ENCODE results near the gene ZFP28. TPM values are rescaled to one million over a fixed set of nuclear protein-coding genes. Genes with fewer than 3 reads are reported as not detected.
A peak's percentile ranks its signal among the peaks of the same experiment; 100 is the strongest.

Gene ZFP28
- 20.1 TPM for total RNA-seq

DNA sequence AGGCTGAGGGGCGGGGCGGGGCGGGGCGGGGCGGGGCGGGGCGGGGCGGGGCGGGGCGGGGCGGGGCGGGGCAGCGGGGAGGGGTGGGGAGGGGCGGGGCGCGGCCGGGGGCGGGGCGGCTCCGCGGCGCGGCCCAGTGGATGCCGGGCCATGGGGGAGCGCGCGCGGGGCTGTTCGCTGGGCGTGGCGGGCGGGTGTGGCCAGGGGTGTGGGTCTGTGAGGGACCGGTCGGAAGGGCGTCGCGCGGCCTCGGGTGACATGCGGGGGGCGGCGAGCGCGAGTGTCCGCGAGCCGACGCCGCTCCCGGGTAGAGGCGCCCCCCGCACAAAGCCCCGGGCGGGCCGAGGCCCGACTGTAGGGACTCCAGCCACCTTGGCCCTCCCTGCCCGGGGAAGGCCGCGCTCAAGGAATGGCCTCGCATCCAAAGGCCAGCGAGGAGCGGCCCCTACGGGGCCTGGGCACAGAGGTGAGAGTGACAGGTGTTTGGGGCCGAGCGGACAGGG lies at the start of gene ZFP28:
ZFP28 (plus strand) TSS at position 188 of the 503 bp plus-strand sequence; CDS start at position 259, 71 bp downstream.
- intact Hi-C loops (cut with DNase I) = loop anchor here (1.0 to 2.0 kb wide), 6 partner anchors 28 to 146 kb away; partner anchors contain the start of genes ZNF470, ZNF471, ZNF582 and ZNF583
- TF ChIP-seq, protein P1, sequence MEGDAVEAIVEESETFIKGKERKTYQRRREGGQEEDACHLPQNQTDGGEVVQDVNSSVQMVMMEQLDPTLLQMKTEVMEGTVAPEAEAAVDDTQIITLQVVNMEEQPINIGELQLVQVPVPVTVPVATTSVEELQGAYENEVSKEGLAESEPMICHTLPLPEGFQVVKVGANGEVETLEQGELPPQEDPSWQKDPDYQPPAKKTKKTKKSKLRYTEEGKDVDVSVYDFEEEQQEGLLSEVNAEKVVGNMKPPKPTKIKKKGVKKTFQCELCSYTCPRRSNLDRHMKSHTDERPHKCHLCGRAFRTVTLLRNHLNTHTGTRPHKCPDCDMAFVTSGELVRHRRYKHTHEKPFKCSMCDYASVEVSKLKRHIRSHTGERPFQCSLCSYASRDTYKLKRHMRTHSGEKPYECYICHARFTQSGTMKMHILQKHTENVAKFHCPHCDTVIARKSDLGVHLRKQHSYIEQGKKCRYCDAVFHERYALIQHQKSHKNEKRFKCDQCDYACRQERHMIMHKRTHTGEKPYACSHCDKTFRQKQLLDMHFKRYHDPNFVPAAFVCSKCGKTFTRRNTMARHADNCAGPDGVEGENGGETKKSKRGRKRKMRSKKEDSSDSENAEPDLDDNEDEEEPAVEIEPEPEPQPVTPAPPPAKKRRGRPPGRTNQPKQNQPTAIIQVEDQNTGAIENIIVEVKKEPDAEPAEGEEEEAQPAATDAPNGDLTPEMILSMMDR (IDR thresholded peaks at IDR 0.05) = no peak
- peaks cover 0 to 10% of the 10 kb centered on the region in 2 donors for H3K4me1 ChIP-seq
- H3K27ac ChIP-seq = peak within 1 kb of the TSS; percentile 91 to 94
- peaks cover 43 to 86% of the 10 kb centered on the region in 2 donors for H3K9me3 ChIP-seq
- H3K4me3 ChIP-seq = peak within 1 kb of the TSS; percentile 85 to 92
- peaks cover 15 to 39% of the 10 kb centered on the region in 2 donors for H3K36me3 ChIP-seq
- no peaks in the 10 kb centered on the region for H3K27me3 ChIP-seq
- DNase-seq (ENCODE audit: low spot score in 2 of 2) = peak; percentile 23 to 84

DNA sequence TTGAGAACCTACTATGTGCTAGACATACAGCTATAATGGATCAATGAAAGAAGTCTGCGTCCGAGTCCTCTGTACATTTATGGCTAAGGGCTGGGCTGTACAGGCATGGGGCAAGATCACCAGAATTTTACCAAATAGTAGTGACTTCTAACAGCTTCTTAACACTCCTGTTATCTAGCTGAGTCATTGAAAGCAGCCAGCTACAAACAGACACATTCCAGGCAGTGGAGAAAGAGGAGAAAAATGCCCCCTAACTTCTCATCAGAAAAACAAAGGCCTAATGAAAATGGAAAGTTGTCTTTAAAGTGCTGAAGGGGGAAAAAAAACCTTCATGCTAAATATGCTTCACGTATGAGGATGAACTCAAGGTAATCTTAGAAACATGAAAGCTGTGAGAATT lies 47.3 kb upstream of the ZFP28 start:
- Histone ChIP-seq H3K27ac (no peak overlapping the region), H3K9me3 (peaks cover 71 to 93% of the 10 kb centered on the region in 2 donors), H3K4me1 (no peaks in the 10 kb centered on the region), H3K4me3 (no peak overlapping the region), H3K27me3 (no peaks in the 10 kb centered on the region), H3K36me3 (peaks cover 20 to 47% of the 10 kb centered on the region in 2 donors)
- DNase-seq (ENCODE audit: low spot score in 2 of 2) = no peak
- intact Hi-C loops (cut with DNase I) = no loop called here
- TF ChIP-seq, protein P1 (IDR thresholded peaks at IDR 0.05) = no peak

DNA sequence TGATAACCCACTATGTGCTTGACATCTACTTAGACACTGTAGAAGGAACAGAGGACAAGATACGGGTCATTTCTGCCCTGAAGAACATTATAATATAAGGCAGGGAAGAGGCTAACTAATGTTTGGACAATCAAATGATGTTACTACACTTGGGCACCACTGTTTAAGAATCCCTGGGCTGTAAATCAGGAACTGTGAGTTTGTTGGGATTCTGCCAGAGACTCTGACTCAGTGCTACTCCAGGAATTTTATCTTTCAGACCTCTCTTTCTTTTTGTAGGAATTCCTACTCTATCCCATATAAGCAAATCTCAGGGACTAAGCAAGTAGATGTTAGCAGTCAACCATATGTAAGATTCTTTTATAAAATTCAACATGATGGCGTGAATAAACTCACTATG lies 34.2 kb upstream of the ZFP28 start:
- H3K9me3 ChIP-seq = peaks cover 3 to 58% of the 10 kb centered on the region in 2 donors
- TF ChIP-seq, protein P1 (IDR thresholded peaks at IDR 0.05) = no peak
- H3K27me3 ChIP-seq = no peaks in the 10 kb centered on the region
- H3K4me3 ChIP-seq = no peak overlapping the region
- DNase-seq (ENCODE audit: low spot score in 2 of 2) = no peak
- H3K4me1 ChIP-seq = peaks cover 0 to 5% of the 10 kb centered on the region in 2 donors
- intact Hi-C loops (cut with DNase I) = no loop called here
- no peaks in the 10 kb centered on the region for H3K36me3 ChIP-seq
- no peak overlapping the region for H3K27ac ChIP-seq

DNA sequence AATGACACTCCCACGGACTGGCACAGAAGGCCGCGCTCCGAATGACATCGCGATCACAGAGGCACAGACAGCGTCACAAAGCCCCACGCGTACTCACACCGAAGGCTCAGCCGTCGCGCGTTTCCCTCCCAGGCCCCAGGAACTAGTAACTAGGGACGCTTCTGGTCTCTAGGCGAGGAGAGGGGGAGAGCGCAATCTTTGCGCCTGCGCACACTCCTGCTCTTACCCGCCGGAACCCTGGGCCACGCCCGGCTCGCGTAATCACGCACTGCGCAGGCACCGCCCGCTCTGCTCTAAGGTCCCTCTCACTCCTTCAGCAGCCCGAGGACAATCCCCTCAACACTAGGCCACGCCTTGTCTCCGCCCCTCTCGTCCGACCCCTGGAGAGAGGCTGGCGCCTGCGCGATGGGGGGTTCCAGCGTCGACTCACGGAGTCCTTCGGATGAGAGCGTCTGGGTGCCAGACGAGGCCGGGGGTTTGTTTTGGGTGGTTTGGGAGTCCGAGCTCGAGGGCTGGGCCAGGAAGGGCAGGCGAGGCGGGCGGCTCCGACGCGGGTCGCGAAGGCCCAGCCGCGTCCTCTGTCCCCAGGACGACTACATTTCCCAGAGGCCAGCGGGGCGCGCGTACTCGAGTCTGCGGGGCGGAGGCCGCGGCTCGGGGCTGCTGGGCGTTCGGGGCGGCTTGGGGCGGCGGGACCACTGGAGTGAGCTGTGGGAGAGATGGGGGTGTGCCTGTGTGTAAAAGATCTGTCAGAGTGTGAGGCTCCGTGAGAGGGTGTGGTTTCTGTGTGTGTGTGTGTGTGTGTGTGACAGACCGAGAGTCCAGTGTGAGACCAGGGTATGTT lies 31.1 kb upstream of the ZFP28 start, which contains the start of gene ZNF471:
ZNF471 (plus strand) TSS at position 410 of the 844 bp plus-strand sequence. CDS start 3,717 bp downstream, outside the sequence.
- Histone ChIP-seq H3K4me1 (peaks cover 0 to 5% of the 10 kb centered on the region in 2 donors), H3K27me3 (no peaks in the 10 kb centered on the region)
- TF ChIP-seq, protein P1 (IDR thresholded peaks at IDR 0.05) = no peak

DNA sequence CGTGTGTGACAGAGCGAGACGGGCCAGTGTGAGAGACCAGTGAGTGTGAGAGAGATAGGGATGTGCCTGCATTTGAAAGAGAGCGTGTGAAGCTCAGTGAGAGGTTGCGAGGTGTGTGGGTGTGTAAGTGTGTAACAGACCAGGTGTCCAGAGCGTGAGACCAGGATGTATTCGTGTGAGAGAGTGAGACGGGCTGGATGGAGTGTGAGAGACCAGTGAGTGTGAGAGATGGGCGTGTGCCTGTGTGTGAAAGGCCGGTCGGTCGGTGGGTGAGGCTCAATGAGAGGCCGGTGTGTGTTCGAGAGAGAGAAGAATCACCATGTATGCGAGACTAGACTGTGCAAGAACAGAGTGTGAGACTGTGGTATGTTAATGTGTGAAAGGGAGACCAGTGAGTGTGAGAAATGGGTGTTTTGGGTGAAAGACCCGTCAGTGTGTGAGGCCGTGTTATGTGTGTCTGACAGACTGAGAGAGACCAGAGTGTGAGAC lies 30.4 kb upstream of the ZFP28 start:
- H3K36me3 ChIP-seq = peaks cover 14 to 19% of the 10 kb centered on the region in 2 donors
- H3K9me3 ChIP-seq = peaks cover 9 to 53% of the 10 kb centered on the region in 2 donors
- H3K4me3 ChIP-seq = peak overlapping the region; percentile 56 to 94
- H3K27me3 ChIP-seq = no peaks in the 10 kb centered on the region
- intact Hi-C loops (cut with DNase I) = loop anchor here (2.0 kb wide), 1 partner anchor 32 kb away; the partner anchor contains the start of gene ZNF667
- peaks cover 0 to 5% of the 10 kb centered on the region in 2 donors for H3K4me1 ChIP-seq
- no peak for DNase-seq (ENCODE audit: low spot score in 2 of 2)
- peak overlapping the region; percentile 92 to 100 for H3K27ac ChIP-seq
- TF ChIP-seq, protein P1 (IDR thresholded peaks at IDR 0.05) = no peak

More for the DNA sequence above, 31.1 kb upstream of the ZFP28 start, which contains the start of gene ZNF471:
- H3K27ac ChIP-seq = peak within 1 kb of the TSS; percentile 92 to 100
- H3K9me3 ChIP-seq = peaks cover 9 to 50% of the 10 kb centered on the region in 2 donors
- intact Hi-C loops (cut with DNase I) = loop anchor here (1.0 to 2.0 kb wide), 6 partner anchors 31 to 193 kb away; partner anchors contain the start of genes ZFP28, ZNF470, ZNF582 and ZNF667
- peak; percentile 94 to 99 for DNase-seq (ENCODE audit: low spot score in 2 of 2)
- peaks cover 8 to 13% of the 10 kb centered on the region in 2 donors for H3K36me3 ChIP-seq
- peak within 1 kb of the TSS; percentile 56 to 94 for H3K4me3 ChIP-seq
